HUES6 (cell line): ENCODE results near the gene SDF2L1.
"Not testable (repeated sequence)": the region's sequence is repeated elsewhere in the genome, so short reads cannot be mapped to it uniquely, and the experiment has no call there.

Experiments used
- H3K27ac ChIP-seq: 2 replicates; pipeline ENCODE4 v1.7.0; 2013; ENCODE audit warnings: low read depth, mild to moderate bottlenecking, low read length, inconsistent platforms
- H3K27me3 ChIP-seq: 2 replicates; pipeline ENCODE4 v1.6.1; 2013; ENCODE audit warnings: low read length; ENCODE audit not compliant: control insufficient read depth, insufficient read depth
- H3K36me3 ChIP-seq: 2 replicates; pipeline ENCODE4 v1.6.1; 2013; ENCODE audit warnings: low read length; ENCODE audit not compliant: control insufficient read depth, insufficient read depth
- H3K4me1 ChIP-seq: 2 replicates; pipeline ENCODE4 v1.6.1; 2013; ENCODE audit warnings: low read length; ENCODE audit not compliant: control insufficient read depth, insufficient read depth
- H3K4me3 ChIP-seq: 2 replicates; pipeline ENCODE4 v1.5.1; 2013; ENCODE audit warnings: low read depth, low read length
- H3K9ac ChIP-seq: one replicate; pipeline ENCODE4 v1.6.1; 2013; ENCODE audit warnings: mild to moderate bottlenecking, low read length
- H3K9me3 ChIP-seq: 2 replicates; pipeline ENCODE4 v1.6.1; 2013; ENCODE audit warnings: low read depth, low read length; ENCODE audit not compliant: control insufficient read depth, insufficient read depth

The SDF2L1 gene, protein sequence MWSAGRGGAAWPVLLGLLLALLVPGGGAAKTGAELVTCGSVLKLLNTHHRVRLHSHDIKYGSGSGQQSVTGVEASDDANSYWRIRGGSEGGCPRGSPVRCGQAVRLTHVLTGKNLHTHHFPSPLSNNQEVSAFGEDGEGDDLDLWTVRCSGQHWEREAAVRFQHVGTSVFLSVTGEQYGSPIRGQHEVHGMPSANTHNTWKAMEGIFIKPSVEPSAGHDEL

DNA sequence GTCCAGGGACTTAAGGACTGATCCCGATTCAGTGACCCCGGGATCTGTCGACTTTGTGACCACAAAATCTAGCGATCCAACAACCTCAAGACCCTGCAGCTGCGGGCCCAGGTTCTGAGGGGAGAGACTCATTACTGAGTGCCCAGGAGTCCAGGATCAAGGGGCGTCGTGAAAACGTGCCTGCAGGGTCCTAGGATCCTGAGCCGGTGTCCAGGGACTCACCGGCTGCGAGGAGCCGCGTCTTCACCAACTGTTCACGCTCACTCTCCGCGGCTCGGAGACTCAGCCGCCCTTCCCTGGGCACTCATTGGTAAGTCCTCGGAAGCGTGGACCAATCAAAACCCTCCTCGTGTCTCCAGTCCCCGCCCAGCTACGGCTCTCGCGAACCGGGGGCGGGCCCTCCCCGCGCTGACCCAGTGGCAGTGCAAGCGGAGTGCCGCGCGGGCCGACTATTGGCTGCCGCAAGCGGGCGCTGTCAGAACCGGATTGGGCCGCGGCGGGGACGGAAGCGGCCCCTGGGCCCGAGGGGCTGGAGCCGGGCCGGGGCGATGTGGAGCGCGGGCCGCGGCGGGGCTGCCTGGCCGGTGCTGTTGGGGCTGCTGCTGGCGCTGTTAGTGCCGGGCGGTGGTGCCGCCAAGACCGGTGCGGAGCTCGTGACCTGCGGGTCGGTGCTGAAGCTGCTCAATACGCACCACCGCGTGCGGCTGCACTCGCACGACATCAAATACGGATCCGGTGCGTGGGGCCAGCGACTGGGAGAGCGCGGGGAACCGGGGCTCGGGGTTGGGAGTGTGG is at the start of gene SDF2L1:
SDF2L1 (plus strand) TSS at position 514 of the 795 bp plus-strand sequence; CDS start at position 549, 35 bp downstream.
- peak within 1 kb of the TSS; percentile 90 for H3K9ac ChIP-seq
- H3K9me3 ChIP-seq: no peaks in the 10 kb centered on the region
- peaks cover 7% of the 10 kb centered on the region; the same call in 1 of the 2 replicates for H3K4me1 ChIP-seq
- peak within 1 kb of the TSS; percentile 96 for H3K4me3 ChIP-seq
- peak within 1 kb of the TSS; percentile 9; the same call in 1 of the 2 replicates for H3K27ac ChIP-seq
- peaks cover 4% of the 10 kb centered on the region; the same call in 1 of the 2 replicates for H3K27me3 ChIP-seq
- peaks cover 14% of the 10 kb centered on the region for H3K36me3 ChIP-seq

DNA sequence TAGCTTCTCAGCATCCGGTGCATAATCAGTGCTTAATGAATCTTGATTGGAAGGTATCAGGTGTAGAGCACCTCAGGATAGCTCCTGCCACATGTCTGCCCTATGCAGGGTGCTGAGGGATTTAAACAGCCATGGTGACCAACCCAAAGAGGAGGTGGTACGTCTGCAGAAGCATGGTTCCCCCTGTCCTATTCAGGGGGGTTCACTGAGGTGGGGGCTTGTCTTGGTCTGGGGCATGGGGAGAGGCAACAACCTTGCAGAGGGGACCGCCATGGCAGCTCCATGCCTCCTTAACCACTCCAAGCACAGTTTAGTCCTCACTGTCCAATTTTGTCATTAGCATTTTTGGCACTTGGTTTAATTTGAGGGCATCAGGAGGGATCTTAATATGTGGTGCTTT is 49.7 kb upstream of the SDF2L1 start:
- Histone ChIP-seq H3K36me3 (peaks cover 54% of the 10 kb centered on the region), H3K9ac (no peak overlapping the region), H3K4me3 (no peak overlapping the region), H3K27ac (no peak overlapping the region), H3K4me1 (peaks cover 8% of the 10 kb centered on the region; the same call in 1 of the 2 replicates), H3K27me3 (no peaks in the 10 kb centered on the region), H3K9me3 (no peaks in the 10 kb centered on the region)

DNA sequence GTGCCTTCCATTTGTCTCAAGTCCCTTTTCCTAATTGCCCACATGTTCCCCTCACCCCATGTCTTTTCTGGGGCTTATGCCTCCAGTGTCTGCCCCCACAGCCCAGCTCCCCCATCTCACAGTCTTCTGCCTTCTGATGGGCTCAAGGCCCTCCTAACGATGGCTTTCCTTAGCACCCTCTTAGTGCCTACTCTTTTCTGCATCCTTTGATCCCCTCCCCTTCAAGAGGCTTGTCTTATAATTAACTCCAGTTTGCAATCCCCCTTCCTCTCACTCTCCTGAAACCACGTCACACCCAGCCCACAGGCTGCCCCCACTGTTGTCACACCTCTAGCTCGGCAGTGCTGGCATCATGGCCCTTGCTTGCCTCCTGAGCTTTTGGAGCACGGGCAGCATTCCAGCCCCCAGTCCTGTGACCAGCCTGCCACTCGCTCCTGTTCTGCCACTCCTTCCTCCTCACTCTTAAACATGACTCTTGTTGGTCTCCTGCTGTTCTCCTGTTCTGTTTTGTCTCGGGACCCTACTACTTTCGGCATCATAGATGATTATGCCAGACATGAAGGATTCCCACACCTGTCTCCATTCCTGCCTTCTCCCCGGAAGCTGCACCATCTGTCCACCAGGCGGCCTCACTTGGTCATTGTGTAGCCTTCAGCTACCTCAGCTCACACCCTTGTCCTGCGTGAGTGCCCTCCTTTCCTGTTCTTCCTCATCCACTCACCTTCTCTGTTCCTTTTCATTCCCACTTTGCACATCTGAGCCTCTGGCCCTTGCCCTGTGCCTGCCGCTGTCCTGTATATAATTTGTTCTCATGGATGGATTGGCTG is 48.5 kb upstream of the SDF2L1 start:
- Histone ChIP-seq H3K4me3 (no peak overlapping the region), H3K4me1 (peaks cover 3% of the 10 kb centered on the region; the same call in 1 of the 2 replicates), H3K9me3 (no peaks in the 10 kb centered on the region), H3K27me3 (no peaks in the 10 kb centered on the region), H3K27ac (no peak overlapping the region), H3K36me3 (peaks cover 54% of the 10 kb centered on the region), H3K9ac (no peak overlapping the region)

DNA sequence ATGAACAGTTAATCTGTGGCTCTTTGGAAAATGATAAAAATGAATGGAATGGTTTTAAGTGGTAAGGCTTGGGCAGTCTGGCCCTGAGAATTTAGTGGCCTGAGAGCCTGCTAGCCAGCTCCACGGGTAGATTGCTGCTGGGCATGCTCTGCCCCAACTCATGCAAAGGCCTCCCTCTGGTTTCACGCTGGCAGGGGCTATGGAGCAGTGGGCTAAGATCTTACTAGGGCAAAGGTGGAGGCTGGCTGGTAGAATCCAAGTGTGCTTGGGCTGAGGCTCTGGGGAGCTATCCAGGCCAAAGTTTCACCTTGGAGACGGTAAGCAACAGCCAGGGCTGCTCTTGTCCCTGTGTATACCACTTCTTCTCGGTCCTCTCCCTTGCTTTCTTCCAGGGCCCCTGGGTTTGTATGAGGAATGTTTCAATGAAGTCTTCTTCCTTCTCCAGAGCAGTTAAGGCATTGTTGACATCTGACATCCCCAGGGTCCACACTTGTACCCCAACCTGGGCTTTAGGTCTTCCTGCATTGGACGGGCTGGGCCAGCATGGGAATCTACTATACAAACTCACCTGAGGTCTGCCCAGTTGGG is 47.1 kb upstream of the SDF2L1 start:
- peaks cover 54% of the 10 kb centered on the region for H3K36me3 ChIP-seq
- no peak overlapping the region for H3K4me3 ChIP-seq
- H3K27ac ChIP-seq: no peak overlapping the region
- no peaks in the 10 kb centered on the region for H3K27me3 ChIP-seq
- no peak overlapping the region for H3K9ac ChIP-seq
- no peaks in the 10 kb centered on the region for H3K9me3 ChIP-seq
- H3K4me1 ChIP-seq: peaks cover 3% of the 10 kb centered on the region; the same call in 1 of the 2 replicates

DNA sequence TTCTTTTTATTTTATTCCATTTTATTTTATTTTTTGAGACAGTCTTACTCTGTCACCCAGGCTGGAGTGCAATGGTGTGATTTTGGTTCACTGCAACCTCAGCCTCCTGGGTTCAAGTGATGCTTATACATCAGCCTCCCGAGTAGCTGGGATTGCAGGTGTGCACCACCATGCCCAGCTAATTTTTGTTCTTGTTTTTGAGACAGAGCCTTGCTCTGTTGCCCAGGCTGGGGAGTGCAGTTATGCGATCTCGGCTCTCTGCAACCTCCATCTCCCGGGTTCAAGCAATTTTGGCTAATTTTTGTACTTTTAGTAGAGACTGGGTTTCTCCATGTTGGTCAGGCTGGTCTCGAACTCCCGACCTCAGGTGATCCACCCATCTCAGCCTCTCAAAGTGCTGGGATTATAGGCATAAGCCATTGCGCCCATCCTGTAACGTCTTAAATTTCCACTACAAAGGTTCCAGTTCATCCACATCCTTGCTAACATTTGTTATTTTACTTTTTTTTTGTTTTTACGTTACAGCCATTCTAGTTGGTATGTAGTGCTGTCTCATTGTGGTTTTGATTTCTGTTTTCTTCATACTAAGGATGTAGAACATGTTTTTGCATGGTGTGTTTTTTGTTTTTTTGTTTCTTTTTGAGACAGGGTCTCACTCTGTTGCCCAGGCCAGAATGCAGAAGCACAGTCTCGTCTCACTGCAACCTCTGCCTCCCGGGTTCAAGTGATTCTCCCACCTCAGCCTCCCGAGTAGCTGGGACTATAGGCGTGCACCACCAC is 45.6 kb upstream of the SDF2L1 start:
- H3K9ac ChIP-seq, H3K4me1 ChIP-seq, H3K27ac ChIP-seq, H3K27me3 ChIP-seq, H3K9me3 ChIP-seq, H3K4me3 ChIP-seq: not testable (repeated sequence)
- H3K36me3 ChIP-seq: peaks cover 49% of the 10 kb centered on the region

DNA sequence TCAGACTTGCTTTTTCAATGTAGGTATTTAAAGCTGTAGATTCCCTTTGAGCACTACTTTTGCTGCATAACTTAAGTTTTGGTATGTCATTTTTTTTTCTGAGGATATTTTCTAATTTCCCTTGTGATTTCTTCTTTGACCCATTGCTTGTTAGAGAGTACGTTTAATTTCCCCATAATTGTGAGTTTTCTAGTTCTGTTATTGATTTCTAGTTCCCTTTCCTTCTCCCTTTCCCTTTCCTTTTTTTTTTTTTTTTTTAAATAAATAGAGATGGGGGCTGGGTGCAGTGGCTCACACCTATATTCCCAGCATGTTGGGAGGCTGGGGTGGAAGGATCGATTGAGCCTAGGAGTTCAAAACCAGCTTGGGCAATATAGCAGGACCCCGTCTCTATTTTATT is 43.8 kb upstream of the SDF2L1 start:
- Histone ChIP-seq H3K9ac (no peak overlapping the region), H3K4me1 (no peaks in the 10 kb centered on the region; the same call in 1 of the 2 replicates), H3K36me3 (peaks cover 43% of the 10 kb centered on the region), H3K27ac (no peak overlapping the region), H3K4me3 (no peak overlapping the region), H3K9me3 (no peaks in the 10 kb centered on the region), H3K27me3 (no peaks in the 10 kb centered on the region)

DNA sequence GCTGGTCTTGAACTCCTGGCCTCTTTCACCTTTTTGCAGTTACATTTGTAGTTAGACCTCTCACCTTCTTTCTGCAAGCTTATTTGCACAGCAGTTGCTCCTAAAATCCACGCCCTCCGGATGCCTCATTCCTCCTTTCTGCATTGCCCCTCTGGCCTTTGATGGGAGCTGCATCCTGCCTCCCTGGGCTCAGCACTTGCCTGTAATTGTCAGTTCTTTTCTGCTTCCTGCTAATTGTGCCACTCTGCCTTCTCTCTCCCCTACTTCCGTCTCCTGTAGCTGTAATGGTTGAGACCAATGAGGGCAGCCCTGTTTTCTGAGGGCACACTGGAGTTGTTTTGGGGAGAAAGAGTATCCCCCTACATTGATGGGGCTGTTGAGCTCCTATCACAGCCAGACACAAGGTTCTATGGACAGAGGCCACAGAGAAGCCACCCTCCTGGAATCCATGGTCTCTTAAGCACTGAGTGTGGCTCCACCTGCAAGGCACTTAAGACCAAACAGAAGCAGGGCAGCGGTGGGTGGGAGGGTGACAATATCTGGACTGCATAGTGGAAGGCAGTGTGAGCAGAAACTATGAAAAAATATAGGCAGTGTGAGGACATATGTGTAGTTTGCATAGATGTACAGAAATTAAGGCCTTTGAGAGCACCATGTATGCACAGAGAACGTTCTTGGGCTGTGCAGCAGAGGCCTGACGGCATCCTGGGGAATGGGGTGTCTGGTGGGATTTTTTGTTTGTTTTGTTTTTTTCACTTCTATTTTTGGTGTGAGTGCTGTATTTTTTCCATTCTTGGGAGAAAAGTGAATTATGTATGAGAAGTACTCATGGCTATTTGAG is 42.8 kb upstream of the SDF2L1 start:
- Histone ChIP-seq H3K27me3 (no peaks in the 10 kb centered on the region), H3K4me1 (no peaks in the 10 kb centered on the region; the same call in 1 of the 2 replicates), H3K27ac (no peak overlapping the region), H3K9me3 (no peaks in the 10 kb centered on the region), H3K4me3 (no peak overlapping the region), H3K9ac (no peak overlapping the region), H3K36me3 (peaks cover 33% of the 10 kb centered on the region)

DNA sequence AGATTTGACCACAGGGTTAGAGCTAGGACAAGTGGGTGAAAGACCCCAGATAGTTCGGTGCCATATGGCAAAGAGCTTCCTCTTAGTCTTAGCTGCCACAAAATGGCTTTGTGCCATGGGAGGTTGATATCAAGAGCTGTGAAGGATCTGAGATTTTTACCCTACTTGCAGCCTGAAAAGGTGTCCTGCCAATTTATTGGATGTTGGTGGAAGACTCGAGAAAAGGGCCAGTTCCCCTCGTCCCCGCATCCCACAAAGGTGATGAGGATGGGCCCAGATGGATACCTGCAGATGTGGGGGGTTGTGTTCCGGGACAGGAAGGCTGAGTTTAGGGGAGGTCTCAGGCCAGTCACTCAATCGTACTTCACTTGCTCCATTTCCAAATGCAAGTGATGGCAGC is 39.5 kb upstream of the SDF2L1 start:
- H3K9me3 ChIP-seq: no peaks in the 10 kb centered on the region
- no peak overlapping the region for H3K9ac ChIP-seq
- H3K27ac ChIP-seq: no peak overlapping the region
- H3K4me3 ChIP-seq: no peak overlapping the region
- no peaks in the 10 kb centered on the region for H3K27me3 ChIP-seq
- H3K4me1 ChIP-seq: no peaks in the 10 kb centered on the region; the same call in 1 of the 2 replicates
- peaks cover 18% of the 10 kb centered on the region for H3K36me3 ChIP-seq

DNA sequence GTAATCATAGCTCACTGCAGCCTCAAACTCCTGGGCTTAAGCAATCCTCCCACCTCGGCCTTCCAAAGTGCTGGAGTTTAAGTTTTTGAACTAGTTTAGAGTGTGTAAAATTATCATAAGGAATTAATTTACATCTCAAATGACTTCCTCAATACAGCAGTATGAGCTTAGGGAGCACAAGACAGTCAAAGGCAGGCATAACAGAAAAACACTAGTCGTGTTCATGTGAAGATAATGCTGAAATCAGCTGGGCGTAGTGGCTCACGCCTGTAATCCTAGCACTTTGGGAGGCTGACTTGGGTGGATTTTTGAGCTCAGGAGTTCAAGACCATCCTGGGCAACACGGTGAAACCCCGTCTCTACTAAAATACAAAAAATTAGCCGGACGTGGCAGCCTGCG is 38.1 kb upstream of the SDF2L1 start:
- Histone ChIP-seq H3K4me1 (no peaks in the 10 kb centered on the region), H3K27ac (no peak overlapping the region), H3K4me3 (no peak overlapping the region), H3K9ac (no peak overlapping the region), H3K36me3 (peaks cover 18% of the 10 kb centered on the region), H3K27me3 (no peaks in the 10 kb centered on the region), H3K9me3 (no peaks in the 10 kb centered on the region)
